OCI-LY3 (cell line): ENCODE results near the gene ACBD6.

Source experiments
- H2AFZ ChIP-seq: fragments of 200-600, 300-600 bp; shearing (Covaris generic); 2 replicates; pipeline ENCODE4 v1.6.0; 2014; ENCODE audit warnings: antibody characterized with exemption, low read depth, low read length
- H3K27ac ChIP-seq: fragments of 200-600, 300-600 bp; sonication (generic); 2 replicates; pipeline ENCODE4 v1.5.1; 2014; ENCODE audit warnings: mild to moderate bottlenecking, low read length, moderate library complexity, mixed read lengths
- H3K27me3 ChIP-seq: fragments of 200-600, 300-600 bp; sonication (generic); 2 replicates; pipeline ENCODE4 v1.6.1; 2014; ENCODE audit warnings: low read depth, low read length, mixed read lengths
- H3K36me3 ChIP-seq: fragments of 200-600, 300-600 bp; sonication (generic); replicated peaks from 2 replicates; pipeline ENCODE3; 2014; ENCODE audit warnings: low read depth, low read length, mixed read lengths
- H3K4me1 ChIP-seq: fragments of 300-600, 200-600 bp; sonication (generic); 2 replicates; pipeline ENCODE4 v1.6.1; 2014; ENCODE audit warnings: low read length, mixed read lengths
- H3K4me2 ChIP-seq: fragments of 200-600, 300-600 bp; sonication (generic); 2 replicates; pipeline ENCODE4 v1.6.1; 2014; ENCODE audit warnings: low read length, mixed read lengths
- H3K4me3 ChIP-seq: fragments of 300-600, 200-600 bp; sonication (generic); 2 replicates; pipeline ENCODE4 v1.5.1; 2014; ENCODE audit warnings: antibody characterized with exemption, mild to moderate bottlenecking, low read length, moderate library complexity
- H3K79me2 ChIP-seq: fragments of 300-600, 200-600 bp; shearing (Covaris generic); 2 replicates; pipeline ENCODE4 v1.6.1; 2014; ENCODE audit warnings: mild to moderate bottlenecking, low read length, mixed read lengths
- H3K9ac ChIP-seq: fragments of 300-600, 200-600 bp; shearing (Covaris generic); 2 replicates; pipeline ENCODE4 v1.6.0; 2014; ENCODE audit warnings: mild to moderate bottlenecking, low read length, moderate library complexity
- H3K9me3 ChIP-seq: fragments of 200-600, 300-600 bp; shearing (Covaris generic); 2 replicates; pipeline ENCODE4 v1.6.1; 2014; ENCODE audit warnings: low read length, mixed read lengths; ENCODE audit not compliant: insufficient read depth
- H4K20me1 ChIP-seq: fragments of 200-600, 300-600 bp; sonication (generic); 2 replicates; pipeline ENCODE4 v1.6.1; 2016; ENCODE audit warnings: low read length, mixed read lengths; ENCODE audit not compliant: insufficient read depth
- EZH2phosphoT487 ChIP-seq: fragments of 200-600 bp; shearing (Covaris generic); IDR thresholded peaks from 2 replicates; pipeline ENCODE4 v1.6.1; 2018; ENCODE audit warnings: antibody characterized with exemption, mixed run types, low read depth
- TF ChIP-seq, protein P1 (sequence below): fragments of 200-600, 300-600 bp; sonication (generic); IDR thresholded peaks from 2 replicates; pipeline ENCODE4 v1.5.1; 2014; ENCODE audit warnings: antibody characterized with exemption, low read length, low read depth

Gene ACBD6

DNA sequence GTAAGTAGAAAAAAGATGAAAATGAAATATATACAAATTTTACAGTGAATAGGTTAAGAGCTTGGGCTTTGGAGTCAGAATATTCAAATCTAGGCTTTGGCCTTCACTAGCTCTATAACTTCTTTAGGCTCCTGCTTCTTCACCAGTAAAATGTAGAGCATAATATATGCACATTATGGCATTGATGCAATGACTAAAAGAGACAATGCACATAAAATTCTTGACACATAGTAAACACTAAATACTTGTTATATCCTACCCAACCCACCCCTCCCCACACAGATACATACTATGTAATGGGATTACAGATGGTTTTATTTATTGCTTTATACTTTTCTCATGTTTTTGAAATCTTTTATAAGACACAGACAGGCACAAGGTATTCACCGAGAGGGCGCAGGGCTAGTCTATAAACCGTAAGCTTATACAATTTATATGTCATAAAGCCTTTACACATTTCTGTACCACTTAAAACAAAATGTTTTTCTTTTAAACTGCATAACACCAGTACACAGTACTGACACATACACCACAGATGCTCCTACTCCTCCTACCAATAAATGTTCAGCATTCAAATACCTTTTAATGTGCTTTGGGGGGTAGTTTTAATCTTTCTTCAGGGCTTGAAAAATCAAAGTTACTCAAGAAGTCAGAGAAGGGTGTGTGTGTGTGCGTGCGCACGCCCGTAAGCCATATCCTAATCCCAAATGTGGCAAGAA, 109.8 kb downstream of the ACBD6 start:
- Histone ChIP-seq H3K9me3 (no peaks in the 10 kb centered on the region), H3K4me2 (no peak overlapping the region)

DNA sequence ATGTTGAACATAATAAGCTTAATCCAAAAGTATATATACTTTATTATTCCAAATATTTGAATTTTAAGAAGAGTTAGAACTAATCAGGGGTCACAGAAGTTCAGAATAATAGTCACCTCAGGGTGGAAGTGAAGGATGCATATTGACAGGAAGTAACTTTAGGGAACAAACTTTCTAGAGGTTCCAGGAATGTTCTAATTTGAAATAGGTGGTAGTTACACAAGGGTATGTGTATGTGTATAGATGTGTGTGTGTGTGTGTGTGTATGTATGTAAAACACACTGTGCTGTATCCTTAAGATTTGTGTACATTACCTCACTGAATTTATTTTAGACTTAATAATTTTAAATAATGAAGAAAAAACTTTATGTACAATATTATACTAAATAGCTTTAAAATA, 110.4 kb downstream of the ACBD6 start:
- Histone ChIP-seq H3K36me3 (peaks cover 16% of the 10 kb centered on the region), H3K4me3 (no peak overlapping the region), H3K79me2 (peaks cover 7% of the 10 kb centered on the region; the same call in 1 of the 2 replicates)

More for the DNA sequence above, 109.8 kb downstream of the ACBD6 start:
- no peak overlapping the region for H2AFZ ChIP-seq
- no peak overlapping the region for H3K9ac ChIP-seq
- H3K4me3 ChIP-seq, result no peak overlapping the region
- H4K20me1 ChIP-seq, result peaks cover under 1% of the 10 kb centered on the region; the same call in 1 of the 2 replicates
- H3K36me3 ChIP-seq, result peaks cover 10% of the 10 kb centered on the region
- no peaks in the 10 kb centered on the region for H3K27me3 ChIP-seq
- peaks cover 7% of the 10 kb centered on the region; the same call in 1 of the 2 replicates for H3K79me2 ChIP-seq
- H3K27ac ChIP-seq, result no peak overlapping the region
- H3K4me1 ChIP-seq, result peaks cover 2% of the 10 kb centered on the region
- TF ChIP-seq, protein P1, sequence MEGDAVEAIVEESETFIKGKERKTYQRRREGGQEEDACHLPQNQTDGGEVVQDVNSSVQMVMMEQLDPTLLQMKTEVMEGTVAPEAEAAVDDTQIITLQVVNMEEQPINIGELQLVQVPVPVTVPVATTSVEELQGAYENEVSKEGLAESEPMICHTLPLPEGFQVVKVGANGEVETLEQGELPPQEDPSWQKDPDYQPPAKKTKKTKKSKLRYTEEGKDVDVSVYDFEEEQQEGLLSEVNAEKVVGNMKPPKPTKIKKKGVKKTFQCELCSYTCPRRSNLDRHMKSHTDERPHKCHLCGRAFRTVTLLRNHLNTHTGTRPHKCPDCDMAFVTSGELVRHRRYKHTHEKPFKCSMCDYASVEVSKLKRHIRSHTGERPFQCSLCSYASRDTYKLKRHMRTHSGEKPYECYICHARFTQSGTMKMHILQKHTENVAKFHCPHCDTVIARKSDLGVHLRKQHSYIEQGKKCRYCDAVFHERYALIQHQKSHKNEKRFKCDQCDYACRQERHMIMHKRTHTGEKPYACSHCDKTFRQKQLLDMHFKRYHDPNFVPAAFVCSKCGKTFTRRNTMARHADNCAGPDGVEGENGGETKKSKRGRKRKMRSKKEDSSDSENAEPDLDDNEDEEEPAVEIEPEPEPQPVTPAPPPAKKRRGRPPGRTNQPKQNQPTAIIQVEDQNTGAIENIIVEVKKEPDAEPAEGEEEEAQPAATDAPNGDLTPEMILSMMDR, result no peak
- TF ChIP-seq EZH2phosphoT487, result no peak

GRCh38 chr1:180387413-180387812, 115.0 kb downstream of the ACBD6 start:
- peaks cover 10% of the 10 kb centered on the region; the same call in 1 of the 2 replicates for H3K9me3 ChIP-seq
- no peak overlapping the region for H3K9ac ChIP-seq
- H3K4me1 ChIP-seq, result peaks cover 12% of the 10 kb centered on the region
- 0 out of 2 replicates have a peak overlapping the region, but pooled peaks have one; percentile 6 for H3K27ac ChIP-seq
- H4K20me1 ChIP-seq, result peaks cover 7% of the 10 kb centered on the region; the same call in 1 of the 2 replicates
- H3K27me3 ChIP-seq, result no peaks in the 10 kb centered on the region
- peaks cover 10% of the 10 kb centered on the region; the same call in 1 of the 2 replicates for H3K79me2 ChIP-seq
- H3K4me3 ChIP-seq, result no peak overlapping the region
- TF ChIP-seq EZH2phosphoT487, result no peak
- TF ChIP-seq, protein P1, result no peak
- H3K36me3 ChIP-seq, result peaks cover 29% of the 10 kb centered on the region
- H3K4me2 ChIP-seq, result peak overlapping the region; percentile 51
- H2AFZ ChIP-seq, result no peak overlapping the region

More for the DNA sequence above, 110.4 kb downstream of the ACBD6 start:
- Histone ChIP-seq H3K9ac (no peak overlapping the region), H3K4me2 (no peak overlapping the region), H2AFZ (no peak overlapping the region), H3K27me3 (no peaks in the 10 kb centered on the region), H3K27ac (no peak overlapping the region), H3K9me3 (no peaks in the 10 kb centered on the region), H4K20me1 (peaks cover 7% of the 10 kb centered on the region; the same call in 1 of the 2 replicates), H3K4me1 (peaks cover 8% of the 10 kb centered on the region)
- no peak for TF ChIP-seq EZH2phosphoT487
- TF ChIP-seq, protein P1, result no peak

DNA sequence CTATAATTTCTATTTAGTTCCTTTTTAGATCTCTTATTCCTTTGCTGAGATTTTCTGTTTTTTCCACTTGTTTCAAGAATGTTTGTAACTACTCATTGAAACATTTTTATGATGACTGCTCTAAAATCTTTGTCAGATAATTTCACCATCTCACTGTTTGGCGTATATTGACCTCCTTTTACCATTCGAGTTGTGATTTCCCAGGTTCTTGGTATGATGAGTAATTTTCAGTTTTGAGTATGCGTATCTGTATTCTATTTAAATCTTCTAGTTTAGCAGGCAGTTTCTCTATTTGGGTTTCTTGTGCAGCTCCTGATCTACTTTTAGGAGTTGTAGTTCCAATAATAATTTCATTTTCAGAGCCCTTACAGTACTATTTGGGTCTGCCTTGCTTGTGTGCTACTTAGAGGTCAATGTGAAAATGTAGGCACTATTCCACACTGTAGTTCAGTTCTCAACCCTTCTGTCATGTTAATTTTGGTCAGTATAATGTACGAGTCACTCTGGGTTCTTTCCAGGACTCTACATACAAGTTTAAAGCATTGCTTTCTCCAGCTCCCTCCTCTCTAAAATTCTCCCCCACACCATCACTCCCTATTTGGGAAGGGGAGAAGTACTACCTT, 115.5 kb downstream of the ACBD6 start:
- Histone ChIP-seq H3K4me1 (peaks cover 12% of the 10 kb centered on the region), H2AFZ (no peak overlapping the region), H3K79me2 (peaks cover 13% of the 10 kb centered on the region; the same call in 1 of the 2 replicates), H3K4me3 (no peak overlapping the region), H3K4me2 (peak overlapping the region; percentile 51), H3K27me3 (no peaks in the 10 kb centered on the region), H3K36me3 (peaks cover 29% of the 10 kb centered on the region), H3K27ac (0 out of 2 replicates have a peak overlapping the region, but pooled peaks have one; percentile 6), H3K9ac (no peak overlapping the region), H3K9me3 (peaks cover 10% of the 10 kb centered on the region; the same call in 1 of the 2 replicates), H4K20me1 (peaks cover 7% of the 10 kb centered on the region; the same call in 1 of the 2 replicates)
- no peak for TF ChIP-seq EZH2phosphoT487
